ENCODE measurements around the gene CHM. TPM values are rescaled to one million over a fixed set of nuclear protein-coding genes. Genes with fewer than 3 reads are reported as not detected.
A peak's percentile ranks its signal among the peaks of the same experiment; 100 is the strongest.
"Not testable (repeated sequence)": the region's sequence is repeated elsewhere in the genome, so short reads cannot be mapped to it uniquely, and the experiment has no call there.

The CHM gene
- total and polyA plus RNA-seq, 11 donors: 5.0 to 21.3 (median 12.0) TPM

GRCh38 chrX:85930099-85930498, 117.3 kb downstream of the CHM start:
- Histone ChIP-seq H3K27me3 (no peaks in the 10 kb centered on the region), H3K27ac (no peak overlapping the region), H3K9me3 (no peaks in the 10 kb centered on the region), H3K4me3 (no peak overlapping the region), H3K4me1 (peaks cover 0 to 4% (median 0%) of the 10 kb centered on the region in 12 donors), H3K36me3 (no peaks in the 10 kb centered on the region)
- intact Hi-C loops (cut with DNase I): no loop called here
- no peak for TF ChIP-seq POLR2A (IDR thresholded peaks at IDR 0.05)
- TF ChIP-seq, protein P1, sequence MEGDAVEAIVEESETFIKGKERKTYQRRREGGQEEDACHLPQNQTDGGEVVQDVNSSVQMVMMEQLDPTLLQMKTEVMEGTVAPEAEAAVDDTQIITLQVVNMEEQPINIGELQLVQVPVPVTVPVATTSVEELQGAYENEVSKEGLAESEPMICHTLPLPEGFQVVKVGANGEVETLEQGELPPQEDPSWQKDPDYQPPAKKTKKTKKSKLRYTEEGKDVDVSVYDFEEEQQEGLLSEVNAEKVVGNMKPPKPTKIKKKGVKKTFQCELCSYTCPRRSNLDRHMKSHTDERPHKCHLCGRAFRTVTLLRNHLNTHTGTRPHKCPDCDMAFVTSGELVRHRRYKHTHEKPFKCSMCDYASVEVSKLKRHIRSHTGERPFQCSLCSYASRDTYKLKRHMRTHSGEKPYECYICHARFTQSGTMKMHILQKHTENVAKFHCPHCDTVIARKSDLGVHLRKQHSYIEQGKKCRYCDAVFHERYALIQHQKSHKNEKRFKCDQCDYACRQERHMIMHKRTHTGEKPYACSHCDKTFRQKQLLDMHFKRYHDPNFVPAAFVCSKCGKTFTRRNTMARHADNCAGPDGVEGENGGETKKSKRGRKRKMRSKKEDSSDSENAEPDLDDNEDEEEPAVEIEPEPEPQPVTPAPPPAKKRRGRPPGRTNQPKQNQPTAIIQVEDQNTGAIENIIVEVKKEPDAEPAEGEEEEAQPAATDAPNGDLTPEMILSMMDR (IDR thresholded peaks at IDR 0.05): no peak
- DNase-seq: no peak
- no peak for ATAC-seq
- 69 to 90% (median 77%) methylated on average over 3 of the region's 3 CpGs for WGBS, 4 donors

DNA sequence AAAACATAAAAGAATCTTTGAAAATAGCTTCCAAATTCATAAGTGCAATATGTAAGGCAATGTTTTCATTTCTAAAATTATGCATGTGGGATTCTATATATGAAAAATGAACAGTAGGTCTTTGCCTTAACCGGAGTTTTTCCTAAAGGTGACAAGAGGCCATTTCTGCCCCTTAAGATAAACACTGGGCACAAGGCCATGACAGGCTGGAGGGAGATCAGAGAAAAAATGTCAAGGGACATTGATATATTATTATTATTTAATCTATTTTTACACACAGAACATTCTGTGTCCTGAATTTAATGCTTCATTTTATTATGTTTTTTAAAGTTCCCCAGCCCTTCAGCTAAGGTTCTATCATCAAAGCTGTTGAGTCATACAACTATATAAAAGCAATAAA, 118.8 kb downstream of the CHM start:
- Histone ChIP-seq H3K4me1 (peaks cover 0 to 4% (median 0%) of the 10 kb centered on the region in 12 donors), H3K4me3 (no peak overlapping the region), H3K9me3 (no peaks in the 10 kb centered on the region), H3K36me3 (no peaks in the 10 kb centered on the region), H3K27ac (no peak overlapping the region), H3K27me3 (no peaks in the 10 kb centered on the region)
- DNase-seq: no peak
- ATAC-seq: no peak
- intact Hi-C loops (cut with DNase I): no loop called here
- TF ChIP-seq, protein P1 (IDR thresholded peaks at IDR 0.05): no peak
- TF ChIP-seq POLR2A (IDR thresholded peaks at IDR 0.05): no peak
- 32 to 58% (median 42%) methylated on average over 1 of the region's 1 CpG for WGBS, 4 donors

DNA sequence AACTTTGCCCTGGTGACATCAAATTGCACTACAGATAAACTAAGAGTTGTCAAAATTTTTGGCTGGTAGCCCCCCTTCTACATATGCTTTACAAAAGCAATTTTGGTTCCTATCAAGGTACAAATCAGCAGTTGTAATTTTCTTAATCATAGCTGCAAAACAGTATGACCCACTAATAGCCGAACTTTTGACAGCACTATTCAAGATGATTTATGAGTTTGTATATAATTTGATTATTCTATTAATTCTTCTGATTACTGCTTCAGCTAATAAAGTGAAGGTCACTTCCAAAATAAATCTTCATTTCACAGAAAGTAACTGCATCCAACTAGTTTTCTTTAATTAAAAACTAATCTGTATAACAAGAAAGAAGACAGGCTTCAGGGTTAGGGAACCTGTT, 119.6 kb downstream of the CHM start:
- Histone ChIP-seq H3K9me3 (no peaks in the 10 kb centered on the region), H3K36me3 (no peaks in the 10 kb centered on the region), H3K27ac (no peak overlapping the region), H3K4me3 (no peak overlapping the region), H3K4me1 (peaks cover 0 to 4% (median 0%) of the 10 kb centered on the region in 12 donors), H3K27me3 (no peaks in the 10 kb centered on the region)
- DNase-seq (no peak), ATAC-seq (no peak)
- WGBS, 4 donors: 77 to 95% (median 88%) methylated on average over 1 of the region's 1 CpG
- intact Hi-C loops (cut with DNase I): no loop called here
- TF ChIP-seq POLR2A (IDR thresholded peaks at IDR 0.05): no peak

GRCh38 chrX:85922821-85923220, 124.5 kb downstream of the CHM start:
- Histone ChIP-seq H3K4me1 (no peaks in the 10 kb centered on the region), H3K27ac (no peak overlapping the region), H3K36me3 (no peaks in the 10 kb centered on the region), H3K4me3 (no peak overlapping the region), H3K9me3 (no peaks in the 10 kb centered on the region), H3K27me3 (no peaks in the 10 kb centered on the region)
- 67 to 87% (median 77%) methylated on average over 3 of the region's 3 CpGs for WGBS, 4 donors
- intact Hi-C loops (cut with DNase I): no loop called here
- no peak for DNase-seq
- peak in 1 of 4 donors; percentile 65 for ATAC-seq
- no peak for TF ChIP-seq POLR2A (IDR thresholded peaks at IDR 0.05)
- TF ChIP-seq, protein P1 (IDR thresholded peaks at IDR 0.05): no peak

DNA sequence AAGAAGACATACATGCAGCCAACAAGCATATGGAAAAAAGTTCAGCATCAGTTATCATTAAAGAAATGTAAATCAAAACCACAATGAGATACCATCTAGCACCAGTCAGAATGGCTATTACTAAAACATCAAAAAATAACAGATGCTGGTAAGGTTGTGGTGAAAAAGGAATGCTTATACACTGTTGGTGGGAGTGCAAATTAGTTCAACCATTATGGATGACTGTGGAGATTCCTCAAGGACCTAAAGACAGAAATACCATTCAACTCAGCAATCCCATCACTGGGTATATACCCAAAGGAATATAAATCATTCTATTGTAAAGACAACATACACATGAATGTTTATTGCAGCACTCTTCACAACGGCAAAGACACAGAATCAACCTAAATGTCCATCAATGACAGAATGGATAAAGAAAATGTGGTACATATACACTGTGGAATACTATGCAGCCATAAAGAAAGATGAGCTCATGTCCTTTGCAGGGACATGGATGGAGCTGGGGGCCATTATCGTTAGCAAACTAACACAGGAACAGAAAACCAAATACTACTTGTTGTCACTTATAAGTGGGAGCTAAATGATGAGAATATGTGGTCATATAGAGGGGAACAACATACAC, 130.6 kb downstream of the CHM start:
- H3K27ac ChIP-seq; ATAC-seq; H3K36me3 ChIP-seq; H3K4me1 ChIP-seq; H3K4me3 ChIP-seq; H3K27me3 ChIP-seq; intact Hi-C loops (cut with DNase I); H3K9me3 ChIP-seq; DNase-seq: not testable (repeated sequence)
- 71 to 98% (median 92%) methylated on average over 2 of the region's 2 CpGs for WGBS, 4 donors
